Measurements from ENCODE around the gene OR56A3. TPM values are rescaled to one million over a fixed set of nuclear protein-coding genes. Genes with fewer than 3 reads are reported as not detected.

OR56A3 gene
- polyA plus RNA-seq, 1 donor: not detected

DNA sequence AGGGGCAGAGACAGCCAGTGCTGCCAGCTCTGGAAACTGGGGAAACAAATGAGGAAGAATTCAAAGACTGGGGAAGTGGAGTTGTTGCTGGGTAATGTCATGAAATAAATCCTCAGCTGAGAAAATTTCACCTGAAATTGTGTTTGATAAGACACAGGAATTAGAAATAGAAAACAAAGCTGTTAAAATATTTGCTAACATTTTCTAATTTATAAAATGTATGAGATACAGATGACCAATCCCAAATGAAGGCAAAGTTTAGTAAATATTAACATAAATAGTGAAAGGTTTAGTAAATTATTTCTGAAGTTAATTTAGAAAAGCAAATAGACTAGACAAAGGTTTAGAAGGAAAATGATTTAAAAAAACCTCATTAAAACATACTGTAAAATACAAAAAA is 26.3 kb downstream of the OR56A3 start, which contains the start of gene OR56A5:
Gene OR56A5, minus strand, starts transcription at position 101 of the 400 bp plus-strand sequence. Its CDS starts 0 bp downstream, at position 101.
- no peak within 1 kb of the TSS for H3K27ac ChIP-seq (ENCODE audit: low read length)
- H3K4me3 ChIP-seq (ENCODE audit: low read length): no peak within 1 kb of the TSS
- H3K9me3 ChIP-seq (ENCODE audit: control insufficient read depth, low read depth, low read length): no peaks in the 10 kb centered on the region
- no peak for DNase-seq
- H3K27me3 ChIP-seq (ENCODE audit: control insufficient read depth, insufficient read depth, low read length): no peaks in the 10 kb centered on the region
- no peaks in the 10 kb centered on the region for H3K36me3 ChIP-seq (ENCODE audit: control insufficient read depth, insufficient read depth, low read length)
- H3K4me1 ChIP-seq (ENCODE audit: control insufficient read depth, insufficient read depth, low read length): no peaks in the 10 kb centered on the region

GRCh38 chr11:5973530-5973929 is 31.5 kb downstream of the OR56A3 start:
- Histone ChIP-seq H3K36me3 (ENCODE audit: control insufficient read depth, insufficient read depth, low read length) (no peaks in the 10 kb centered on the region), H3K27me3 (ENCODE audit: control insufficient read depth, insufficient read depth, low read length) (no peaks in the 10 kb centered on the region), H3K4me1 (ENCODE audit: control insufficient read depth, insufficient read depth, low read length) (no peaks in the 10 kb centered on the region), H3K9me3 (ENCODE audit: control insufficient read depth, low read depth, low read length) (no peaks in the 10 kb centered on the region), H3K4me3 (ENCODE audit: low read length) (no peak overlapping the region), H3K27ac (ENCODE audit: low read length) (no peak overlapping the region)
- no peak for DNase-seq
- 88% methylated on average over 1 of the region's 1 CpG for WGBS (ENCODE audit: insufficient coverage, low lambda C conversion rate)

GRCh38 chr11:5983443-5983842 is 41.4 kb downstream of the OR56A3 start:
- H3K27ac ChIP-seq (ENCODE audit: low read length): no peak overlapping the region
- no peaks in the 10 kb centered on the region for H3K9me3 ChIP-seq (ENCODE audit: control insufficient read depth, low read depth, low read length)
- no peak overlapping the region for H3K4me3 ChIP-seq (ENCODE audit: low read length)
- H3K27me3 ChIP-seq (ENCODE audit: control insufficient read depth, insufficient read depth, low read length): no peaks in the 10 kb centered on the region
- no CpG with 5 or more reads among the region's 1 CpG for WGBS (ENCODE audit: insufficient coverage, low lambda C conversion rate)
- no peaks in the 10 kb centered on the region for H3K4me1 ChIP-seq (ENCODE audit: control insufficient read depth, insufficient read depth, low read length)
- no peaks in the 10 kb centered on the region for H3K36me3 ChIP-seq (ENCODE audit: control insufficient read depth, insufficient read depth, low read length)
- no peak for DNase-seq

- no peak within 1 kb of the TSS for H3K27ac ChIP-seq (ENCODE audit: low read length)
- DNase-seq: no peak
- no peaks in the 10 kb centered on the region for H3K36me3 ChIP-seq (ENCODE audit: control insufficient read depth, insufficient read depth, low read length)
- no peaks in the 10 kb centered on the region for H3K27me3 ChIP-seq (ENCODE audit: control insufficient read depth, insufficient read depth, low read length)
- no peak within 1 kb of the TSS for H3K4me3 ChIP-seq (ENCODE audit: low read length)
- no peaks in the 10 kb centered on the region for H3K4me1 ChIP-seq (ENCODE audit: control insufficient read depth, insufficient read depth, low read length)
- WGBS (ENCODE audit: insufficient coverage, low lambda C conversion rate): 100% methylated on average over 1 of the region's 1 CpG
- no peaks in the 10 kb centered on the region for H3K9me3 ChIP-seq (ENCODE audit: control insufficient read depth, low read depth, low read length)
These were observed 44.8 kb downstream of the OR56A3 start, which contains the start of gene OR52L1 for GRCh38 chr11:5986885-5987284. Gene OR52L1, minus strand, starts transcription at chr11:5986985. Its CDS starts 55 bp downstream, at chr11:5986930.

DNA sequence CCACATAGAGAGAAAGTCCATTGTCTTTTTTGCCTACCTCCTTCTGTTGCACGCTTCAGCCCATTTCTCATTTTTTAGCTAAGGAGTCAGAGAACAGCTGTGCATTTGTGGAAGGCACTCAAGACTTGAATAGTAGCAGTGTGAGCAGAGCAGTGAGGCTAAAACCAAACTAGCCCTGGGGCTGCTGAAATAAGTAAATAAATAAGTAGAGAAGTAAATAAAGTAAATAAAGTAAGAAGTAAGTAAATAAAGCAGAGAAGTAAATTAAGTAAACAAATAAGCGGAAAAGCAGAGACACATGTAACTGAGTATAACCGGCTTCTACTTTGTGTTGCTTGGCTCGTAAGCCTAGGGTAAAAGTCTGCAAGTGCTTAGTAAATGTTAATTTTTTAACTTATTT is 47.2 kb downstream of the OR56A3 start:
- no peaks in the 10 kb centered on the region for H3K9me3 ChIP-seq (ENCODE audit: control insufficient read depth, low read depth, low read length)
- no peak overlapping the region for H3K27ac ChIP-seq (ENCODE audit: low read length)
- DNase-seq: no peak
- H3K36me3 ChIP-seq (ENCODE audit: control insufficient read depth, insufficient read depth, low read length): no peaks in the 10 kb centered on the region
- WGBS (ENCODE audit: insufficient coverage, low lambda C conversion rate): no CpG with 5 or more reads among the region's 4 CpGs
- no peaks in the 10 kb centered on the region for H3K27me3 ChIP-seq (ENCODE audit: control insufficient read depth, insufficient read depth, low read length)
- H3K4me3 ChIP-seq (ENCODE audit: low read length): no peak overlapping the region
- no peaks in the 10 kb centered on the region for H3K4me1 ChIP-seq (ENCODE audit: control insufficient read depth, insufficient read depth, low read length)

DNA sequence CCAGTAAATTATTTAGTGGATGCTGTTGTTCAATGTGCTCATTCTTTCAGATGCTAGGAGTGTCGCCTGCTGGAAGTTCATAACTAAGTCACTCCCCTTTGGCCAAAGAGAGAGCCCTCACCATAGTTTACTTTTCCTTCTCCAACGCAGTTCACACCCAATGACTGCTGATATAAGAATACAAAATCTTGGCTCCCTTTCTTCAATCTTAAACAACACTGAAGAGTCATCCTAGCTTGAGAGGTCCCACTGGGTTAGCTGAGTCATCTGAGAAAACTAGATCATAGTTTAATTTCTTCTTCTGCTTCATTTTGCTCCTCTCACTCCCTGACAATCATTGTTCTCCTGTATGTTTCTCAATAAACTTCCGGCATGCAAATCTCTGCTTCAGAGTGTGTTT is 50.1 kb downstream of the OR56A3 start:
- Histone ChIP-seq H3K4me3 (ENCODE audit: low read length) (no peak overlapping the region), H3K27ac (ENCODE audit: low read length) (no peak overlapping the region), H3K9me3 (ENCODE audit: control insufficient read depth, low read depth, low read length) (no peaks in the 10 kb centered on the region), H3K4me1 (ENCODE audit: control insufficient read depth, insufficient read depth, low read length) (no peaks in the 10 kb centered on the region), H3K27me3 (ENCODE audit: control insufficient read depth, insufficient read depth, low read length) (no peaks in the 10 kb centered on the region), H3K36me3 (ENCODE audit: control insufficient read depth, insufficient read depth, low read length) (no peaks in the 10 kb centered on the region)
- no peak for DNase-seq
- WGBS (ENCODE audit: insufficient coverage, low lambda C conversion rate): no CpG with 5 or more reads among the region's 3 CpGs

DNA sequence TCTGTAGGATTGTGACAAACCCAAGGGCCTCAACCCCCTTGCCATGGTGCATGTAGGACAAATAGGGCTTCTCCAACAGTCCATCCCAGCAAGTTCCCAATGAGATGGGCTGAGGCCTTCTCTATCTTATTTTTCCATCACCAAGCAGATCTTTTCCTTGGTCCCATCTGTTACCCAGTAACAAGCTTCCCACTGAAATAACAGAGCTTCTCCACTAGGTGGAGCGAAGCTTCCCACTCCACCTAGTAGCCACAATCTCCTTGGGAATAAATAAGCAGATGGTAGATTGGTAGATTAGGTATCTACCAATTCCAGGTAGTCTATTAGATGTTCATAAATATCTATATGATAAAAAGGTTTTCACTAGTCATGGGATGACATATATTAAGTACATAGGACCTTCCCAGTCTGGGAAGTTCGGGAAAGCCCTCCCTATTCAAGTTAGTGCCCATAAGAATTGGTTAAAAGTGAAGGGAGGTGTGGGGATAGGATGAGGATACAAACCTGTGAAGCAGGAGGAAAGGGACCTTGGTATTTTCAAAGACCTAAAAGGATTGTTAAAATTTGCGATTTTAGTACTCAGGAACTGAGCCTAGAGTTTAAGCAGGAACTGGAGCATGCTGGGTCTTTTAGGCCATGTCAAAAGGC is 50.7 kb downstream of the OR56A3 start:
- no peak for DNase-seq

DNA sequence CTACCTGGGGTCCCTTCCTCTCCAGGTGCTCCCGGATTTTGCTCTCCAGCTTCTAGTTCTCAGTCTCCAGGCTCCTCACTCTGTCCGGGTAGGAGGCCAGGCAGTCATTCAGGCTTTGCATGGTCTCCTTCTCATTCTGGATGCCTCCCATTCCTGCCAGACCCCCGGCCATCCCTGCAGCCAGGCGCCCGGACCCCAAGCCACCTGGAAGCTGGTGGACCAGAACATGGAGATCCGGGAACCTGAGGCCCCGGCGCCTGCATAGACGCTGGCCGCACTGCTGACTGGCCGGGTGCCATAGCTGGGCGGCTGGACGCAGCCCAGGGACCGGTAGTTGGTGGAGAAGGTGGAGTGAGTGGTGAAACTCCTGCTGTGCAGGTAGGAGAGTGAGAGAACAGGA is 52.7 kb downstream of the OR56A3 start:
- DNase-seq: no peak

More for the DNA sequence above, 50.7 kb downstream of the OR56A3 start:
- H3K27ac ChIP-seq (ENCODE audit: low read length): no peak overlapping the region
- no CpG with 5 or more reads among the region's 3 CpGs for WGBS (ENCODE audit: insufficient coverage, low lambda C conversion rate)
- no peak overlapping the region for H3K4me3 ChIP-seq (ENCODE audit: low read length)
- no peaks in the 10 kb centered on the region for H3K9me3 ChIP-seq (ENCODE audit: control insufficient read depth, low read depth, low read length)
- H3K36me3 ChIP-seq (ENCODE audit: control insufficient read depth, insufficient read depth, low read length): no peaks in the 10 kb centered on the region
- H3K4me1 ChIP-seq (ENCODE audit: control insufficient read depth, insufficient read depth, low read length): no peaks in the 10 kb centered on the region
- H3K27me3 ChIP-seq (ENCODE audit: control insufficient read depth, insufficient read depth, low read length): no peaks in the 10 kb centered on the region

More for the DNA sequence above, 52.7 kb downstream of the OR56A3 start:
- no CpG with 5 or more reads among the region's 14 CpGs for WGBS (ENCODE audit: insufficient coverage, low lambda C conversion rate)
- H3K9me3 ChIP-seq (ENCODE audit: control insufficient read depth, low read depth, low read length): no peaks in the 10 kb centered on the region
- no peaks in the 10 kb centered on the region for H3K27me3 ChIP-seq (ENCODE audit: control insufficient read depth, insufficient read depth, low read length)
- no peaks in the 10 kb centered on the region for H3K36me3 ChIP-seq (ENCODE audit: control insufficient read depth, insufficient read depth, low read length)
- H3K4me1 ChIP-seq (ENCODE audit: control insufficient read depth, insufficient read depth, low read length): no peaks in the 10 kb centered on the region
- H3K27ac ChIP-seq (ENCODE audit: low read length): no peak overlapping the region
- no peak overlapping the region for H3K4me3 ChIP-seq (ENCODE audit: low read length)

Other genes starting within 250 kb of the OR56A3 start
- not detected for gene OR56B1, start 205.8 kb upstream of the OR56A3 start, polyA plus RNA-seq
- 0.04 TPM for gene OR52N4, start 188.0 kb upstream of the OR56A3 start, polyA plus RNA-seq
- not detected for gene OR52N5, start 158.9 kb upstream of the OR56A3 start, polyA plus RNA-seq
- gene OR52N1, start 151.0 kb upstream of the OR56A3 start, polyA plus RNA-seq: not detected
- not detected for gene OR52N2, start 133.3 kb upstream of the OR56A3 start, polyA plus RNA-seq
- not detected for gene OR52E6, start 100.4 kb upstream of the OR56A3 start, polyA plus RNA-seq
- gene OR52E8, start 84.6 kb upstream of the OR56A3 start, polyA plus RNA-seq: not detected
- not detected for gene OR52E4, start 61.6 kb upstream of the OR56A3 start, polyA plus RNA-seq
- not detected for gene OR52E5, start 49.0 kb upstream of the OR56A3 start, polyA plus RNA-seq
- gene OR56A5, start 26.2 kb downstream of the OR56A3 start, polyA plus RNA-seq: not detected
- gene OR52L1, start 44.7 kb downstream of the OR56A3 start, polyA plus RNA-seq: not detected
- not detected for gene OR56A4, start 64.7 kb downstream of the OR56A3 start, polyA plus RNA-seq
- 0.01 TPM for gene OR56A1, start 88.5 kb downstream of the OR56A3 start, polyA plus RNA-seq
- gene OR56B4, start 165.4 kb downstream of the OR56A3 start, polyA plus RNA-seq: 0.19 TPM
- not detected for gene OR52B2, start 228.1 kb downstream of the OR56A3 start, polyA plus RNA-seq

Data from large intestine (tissue), 3 donors.